HCT116 (cell line): ENCODE results near the gene TMEM54. TPM values are rescaled to one million over a fixed set of nuclear protein-coding genes. Genes with fewer than 3 reads are reported as not detected.

Source experiments
- ATAC-seq: fragments of 200-7000 bp; cut with Tn5 transposase; 2 replicates; pipeline ENCODE4 v1.9.1; 2020; ENCODE audit warnings: mild to moderate bottlenecking, moderate library complexity
- BruUV-seq: library from RNA; stranded (reverse); fragments of 400-500 nt; replicated peaks from 2 replicates; lab custom pipeline; 2021; lab: Mats Ljungman, UMichigan
- CTCF ChIA-PET: fragments of 300-600 bp; sonication (Branson Sonifier 250); formaldehyde crosslinking; loops from one replicate; lab custom pipeline; 2021; ENCODE audit warnings: antibody characterized with exemption; lab: Charles Lee
- POLR2A ChIA-PET: fragments of 300-600, 350-600 bp; sonication (Branson Sonifier 250); formaldehyde crosslinking; loops from one replicate; lab custom pipeline; 2021; ENCODE audit warnings: antibody characterized with exemption; lab: Charles Lee
- RAD21 ChIA-PET, 2 experiments: fragments of 300-600 bp; sonication (Branson Sonifier 250); formaldehyde crosslinking; loops; one replicate each; lab custom pipeline; 2023; ENCODE audit warnings: low total read pairs in 2 of 2; ENCODE audit not compliant: uncharacterized antibody in 2 of 2, unreplicated experiment in 2 of 2, low non-redundant PET in 1 of 2; lab: Charles Lee
- DNase-seq: peaks from one replicate; pipeline ENCODE4 v3.0.0-alpha.2; 2010; ENCODE audit warnings: low read depth, low spot score
- H2AFZ ChIP-seq: fragments of 200-600 bp; shearing (Covaris generic), sonication (generic); 2 replicates; pipeline ENCODE4 v1.6.1; 2017; ENCODE audit warnings: low read depth, mixed run types, mixed read lengths, antibody characterized with exemption, low read length; ENCODE audit not compliant: poor library complexity, severe bottlenecking
- H3K27ac ChIP-seq: 2 replicates; pipeline ENCODE4 v1.5.1; 2012; ENCODE audit warnings: low read depth, low read length
- H3K27me3 ChIP-seq: fragments of 200-600 bp; sonication (generic); 2 replicates; pipeline ENCODE4 v1.6.1; 2016; ENCODE audit warnings: mixed run types, low read length, mixed read lengths; ENCODE audit not compliant: insufficient read depth
- H3K36me3 ChIP-seq, 2 experiments: fragments of 200-500 bp in 1 of 2; fragments of 200-600 bp in 1 of 2; sonication (Bioruptor generic) in 1 of 2; sonication (generic) in 1 of 2; 2 replicates each; pipeline versions ENCODE4 v1.5.1 to v1.6.1; 2014 to 2016; ENCODE audit warnings: low read length in 2 of 2, inconsistent platforms in 1 of 2, mixed read lengths in 1 of 2, mixed run types in 1 of 2; ENCODE audit not compliant: insufficient read depth in 2 of 2, control insufficient read depth in 1 of 2
- H3K4me1 ChIP-seq, 2 experiments: fragments of 200-600 bp in 1 of 2; sonication (generic) in 1 of 2; 2 replicates each; pipeline versions ENCODE4 v1.5.1 to v1.6.1; 2012 to 2017; ENCODE audit warnings: low read length in 2 of 2, inconsistent platforms in 1 of 2, mild to moderate bottlenecking in 1 of 2, mixed read lengths in 1 of 2, mixed run types in 1 of 2, moderate library complexity in 1 of 2; ENCODE audit not compliant: insufficient read depth in 2 of 2, control insufficient read depth in 1 of 2
- H3K4me2 ChIP-seq: fragments of 200-600 bp; sonication (generic); 2 replicates; pipeline ENCODE4 v1.6.1; 2017; ENCODE audit warnings: mixed run types, low read length, mixed read lengths
- H3K4me3 ChIP-seq, 2 experiments: fragments of 200-600 bp in 1 of 2; sonication (generic) in 1 of 2; replicated peaks in 1 of 2; 2 replicates each; pipeline ENCODE4 v1.5.1; 2011 to 2016; ENCODE audit warnings: low read length in 2 of 2, control low read depth in 1 of 2, low read depth in 1 of 2, mild to moderate bottlenecking in 1 of 2, mixed read lengths in 1 of 2, mixed run types in 1 of 2
- H3K79me2 ChIP-seq: fragments of 200-600 bp; sonication (generic); 2 replicates; pipeline ENCODE4 v1.6.1; 2017; ENCODE audit warnings: mild to moderate bottlenecking, mixed run types, low read length, moderate library complexity, mixed read lengths; ENCODE audit not compliant: insufficient read depth
- H3K9ac ChIP-seq: fragments of 200-600 bp; sonication (generic); 2 replicates; pipeline ENCODE4 v1.6.1; 2016; ENCODE audit warnings: low read length, mixed read lengths
- H3K9me2 ChIP-seq: fragments of 200-600 bp; sonication (generic), shearing (Covaris generic); 2 replicates; pipeline ENCODE4 v1.6.1; 2017; ENCODE audit warnings: mixed run types, mild to moderate bottlenecking, moderate library complexity; ENCODE audit not compliant: insufficient read depth
- H3K9me3 ChIP-seq, 2 experiments: fragments of 200-500 bp in 1 of 2; fragments of 200-600 bp in 1 of 2; sonication (Bioruptor generic) in 1 of 2; sonication (generic) in 1 of 2; 2 replicates each; pipeline ENCODE4 v1.6.1; 2014 to 2017; ENCODE audit warnings: low read length in 2 of 2, mixed read lengths in 2 of 2, inconsistent platforms in 1 of 2, low read depth in 1 of 2, mild to moderate bottlenecking in 1 of 2, mixed run types in 1 of 2, moderate library complexity in 1 of 2; ENCODE audit not compliant: control insufficient read depth in 1 of 2, insufficient read depth in 1 of 2
- H4K20me1 ChIP-seq: fragments of 200-600 bp; sonication (generic), shearing (Covaris generic); 2 replicates; pipeline ENCODE4 v1.6.1; 2017; ENCODE audit warnings: mixed run types, mild to moderate bottlenecking, moderate library complexity; ENCODE audit not compliant: insufficient read depth
- CEBPB ChIP-seq: IDR thresholded peaks from 2 replicates; pipeline ENCODE4 v1.6.1; 2012; ENCODE audit warnings: low read depth
- CTCF ChIP-seq, 3 experiments: fragments of 200-600 bp in 1 of 3; sonication (generic) in 1 of 3; IDR thresholded peaks in 2 of 3; conservative IDR thresholded peaks in 1 of 3; 2 replicates each; pipeline ENCODE4 v1.5.1; 2012 to 2017; ENCODE audit warnings: low read depth in 2 of 3, low read length in 2 of 3, antibody characterized with exemption in 1 of 3, borderline replicate concordance in 1 of 3, control low read depth in 1 of 3, mild to moderate bottlenecking in 1 of 3, mixed read lengths in 1 of 3, mixed run types in 1 of 3, moderate library complexity in 1 of 3; ENCODE audit not compliant: insufficient read depth in 1 of 3
- EZH2 ChIP-seq: fragments of 200-600 bp; sonication (generic); IDR thresholded peaks from 2 replicates; pipeline ENCODE4 v1.6.1; 2017; ENCODE audit warnings: antibody characterized with exemption, mixed run types
- EZH2phosphoT487 ChIP-seq: fragments of 200-600 bp; IDR thresholded peaks from 2 replicates; pipeline ENCODE4 v1.6.1; 2018; ENCODE audit warnings: antibody characterized with exemption, borderline replicate concordance
- JUND ChIP-seq: IDR thresholded peaks from 2 replicates; pipeline ENCODE4 v1.6.1; 2012
- MAX ChIP-seq: IDR thresholded peaks from 2 replicates; pipeline ENCODE4 v1.6.1; 2012
- POLR2AphosphoS5 ChIP-seq: IDR thresholded peaks from 2 replicates; pipeline ENCODE4 v1.6.1; 2011; ENCODE audit warnings: mild to moderate bottlenecking, low read depth, low read length, moderate library complexity
- RAD21 ChIP-seq: IDR thresholded peaks from 2 replicates; pipeline ENCODE4 v1.6.1; 2012; ENCODE audit warnings: low read depth, mild to moderate bottlenecking
- SIN3A ChIP-seq: IDR thresholded peaks from 2 replicates; pipeline ENCODE4 v1.6.1; 2012; ENCODE audit warnings: low read depth
- SP1 ChIP-seq: IDR thresholded peaks from 2 replicates; pipeline ENCODE4 v1.6.1; 2012; ENCODE audit warnings: low read depth
- TCF7L2 ChIP-seq: IDR thresholded peaks from 2 replicates; pipeline ENCODE4 v1.7.0; 2011; ENCODE audit warnings: borderline replicate concordance, inconsistent platforms; ENCODE audit not compliant: insufficient read depth, insufficient read length; ENCODE audit errors: extremely low read depth
- YY1 ChIP-seq: IDR thresholded peaks from 2 replicates; pipeline ENCODE4 v1.6.1; 2011; ENCODE audit warnings: low read length, low read depth, moderate library complexity, mild to moderate bottlenecking; ENCODE audit not compliant: insufficient replicate concordance; ENCODE audit errors: extremely low read depth
- ZFX ChIP-seq: fragments of 450-650 bp; IDR thresholded peaks from 2 replicates; pipeline ENCODE4 v1.6.1; 2017
- intact Hi-C: fragments of 100-400 bp; cut with micrococcal nuclease; formaldehyde crosslinking; loops from 2 replicates; pipeline ENCODE4 v1.10.0; 2022
- total RNA-seq: library from RNA; stranded (reverse); gene quantifications from one replicate; pipeline ENCODE4 v1.2.1, GENCODE V29; 2021; ENCODE audit not compliant: unreplicated experiment
- TF ChIP-seq, protein P1 (sequence below): IDR thresholded peaks from 2 replicates; pipeline ENCODE4 v1.6.1; 2011; ENCODE audit warnings: mild to moderate bottlenecking, low read length, moderate library complexity; ENCODE audit not compliant: insufficient replicate concordance; ENCODE audit errors: extremely low read depth

TMEM54 gene
- total RNA-seq, 1 experiment from 2014 or later: 121 TPM

GRCh38 chr1:32944180-32944579 is 43.0 kb upstream of the TMEM54 start:
- H3K36me3 ChIP-seq: peaks cover 5 to 21% of the 10 kb centered on the region in 2 experiments

GRCh38 chr1:32939655-32940371 is 38.6 kb upstream of the TMEM54 start:
- no peak overlapping the region for H3K9ac ChIP-seq
- no peak overlapping the region for H3K4me3 ChIP-seq
- intact Hi-C loops: no loop called here
- H4K20me1 ChIP-seq: no peaks in the 10 kb centered on the region
- H3K79me2 ChIP-seq: no peaks in the 10 kb centered on the region
- ChIA-PET CTCF (no interaction called here), POLR2A (no interaction called here), RAD21 (no interaction called here)
- H3K9me2 ChIP-seq: no peaks in the 10 kb centered on the region
- peaks cover 0 to 8% of the 10 kb centered on the region in 2 experiments; a peak in 1 of 4 replicates for H3K4me1 ChIP-seq
- no TSS peak for BruUV-seq
- H3K27me3 ChIP-seq: no peaks in the 10 kb centered on the region
- H2AFZ ChIP-seq: no peak overlapping the region
- H3K9me3 ChIP-seq: no peaks in the 10 kb centered on the region
- H3K27ac ChIP-seq: no peak overlapping the region
- no peak for ATAC-seq
- peaks cover 3 to 14% of the 10 kb centered on the region in 2 experiments; a peak in 3 of 4 replicates for H3K36me3 ChIP-seq
- DNase-seq: no peak
- no peak overlapping the region for H3K4me2 ChIP-seq
- TF ChIP-seq MAX (no peak), ZFX (no peak), TCF7L2 (no peak), SP1 (no peak), EZH2phosphoT487 (no peak), CTCF (IDR thresholded peaks at IDR 0.05 in 2 of 3, conservative IDR thresholded peaks at IDR 0.05 in 1 of 3; ENCODE audit: borderline replicate concordance in 1 of 3, insufficient read depth in 1 of 3, low read depth in 2 of 3, low read length in 2 of 3) (no peak), SIN3A (no peak), EZH2 (no peak), JUND (no peak), RAD21 (no peak), POLR2AphosphoS5 (no peak)
- TF ChIP-seq, protein P1, sequence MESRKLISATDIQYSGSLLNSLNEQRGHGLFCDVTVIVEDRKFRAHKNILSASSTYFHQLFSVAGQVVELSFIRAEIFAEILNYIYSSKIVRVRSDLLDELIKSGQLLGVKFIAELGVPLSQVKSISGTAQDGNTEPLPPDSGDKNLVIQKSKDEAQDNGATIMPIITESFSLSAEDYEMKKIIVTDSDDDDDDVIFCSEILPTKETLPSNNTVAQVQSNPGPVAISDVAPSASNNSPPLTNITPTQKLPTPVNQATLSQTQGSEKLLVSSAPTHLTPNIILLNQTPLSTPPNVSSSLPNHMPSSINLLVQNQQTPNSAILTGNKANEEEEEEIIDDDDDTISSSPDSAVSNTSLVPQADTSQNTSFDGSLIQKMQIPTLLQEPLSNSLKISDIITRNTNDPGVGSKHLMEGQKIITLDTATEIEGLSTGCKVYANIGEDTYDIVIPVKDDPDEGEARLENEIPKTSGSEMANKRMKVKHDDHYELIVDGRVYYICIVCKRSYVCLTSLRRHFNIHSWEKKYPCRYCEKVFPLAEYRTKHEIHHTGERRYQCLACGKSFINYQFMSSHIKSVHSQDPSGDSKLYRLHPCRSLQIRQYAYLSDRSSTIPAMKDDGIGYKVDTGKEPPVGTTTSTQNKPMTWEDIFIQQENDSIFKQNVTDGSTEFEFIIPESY: no peak

More at GRCh38 chr1:32944180-32944579, 43.0 kb upstream of the TMEM54 start:
- no peaks in the 10 kb centered on the region for H4K20me1 ChIP-seq
- CTCF ChIA-PET: interaction anchor here (1.5 kb wide), 1 partner anchor 63 kb away, joined by 3 read pairs; no protein-coding TSS in a partner anchor
- RAD21 ChIA-PET: interaction anchor here in 1 of 2 experiments (0.7 kb wide), 1 partner anchor 1977 kb away, joined by 3 read pairs; no protein-coding TSS in a partner anchor
- no peak for TF ChIP-seq CEBPB
- TF ChIP-seq YY1: no peak
- TF ChIP-seq, all 23 proteins: peak for 0
- ATAC-seq (no peak), DNase-seq (no peak)
- no peak overlapping the region for H3K4me2 ChIP-seq
- H3K4me1 ChIP-seq: peaks cover 7 to 10% of the 10 kb centered on the region in 2 experiments
- POLR2A ChIA-PET: interaction anchor here (2.2 kb wide), 1 partner anchor 20 kb away, joined by 5 read pairs; the partner anchor contains the start of gene RNF19B
- H3K9me3 ChIP-seq: no peaks in the 10 kb centered on the region
- BruUV-seq: no TSS peak
- H3K79me2 ChIP-seq: peaks cover 4% of the 10 kb centered on the region; the same call in 1 of the 2 replicates
- H2AFZ ChIP-seq: no peak overlapping the region
- no peak overlapping the region for H3K27ac ChIP-seq
- intact Hi-C loops: no loop called here
- H3K9me2 ChIP-seq: no peaks in the 10 kb centered on the region
- H3K27me3 ChIP-seq: no peaks in the 10 kb centered on the region
- H3K9ac ChIP-seq: no peak overlapping the region
- H3K4me3 ChIP-seq: no peak overlapping the region
